Uterus (tissue), 2 donors: ENCODE measurements around the gene ZNF684.
A peak's percentile ranks its signal among the peaks of the same experiment; 100 is the strongest.

ENCODE experiments used
- CTCF ChIP-seq, 4 experiments: fragments of 200-600 bp in 2 of 4; fragments of 450-650 bp in 2 of 4; sonication (generic) in 2 of 4; IDR thresholded peaks; one replicate each; pipeline ENCODE4 v1.5.1; 2016 to 2019; ENCODE audit warnings: antibody characterized with exemption in 4 of 4, mild to moderate bottlenecking in 2 of 4, moderate library complexity in 1 of 4
- POLR2A ChIP-seq, 2 donors: fragments of 450-650 bp; IDR thresholded peaks; one replicate each; pipeline ENCODE4 v1.6.1; 2016; ENCODE audit warnings: antibody characterized with exemption in 2 of 2, mild to moderate bottlenecking in 1 of 2, moderate library complexity in 1 of 2

- no peak for TF ChIP-seq POLR2A (IDR thresholded peaks at IDR 0.05)
- peak in 2 of 4 experiments; percentile 19 to 23 for TF ChIP-seq CTCF (IDR thresholded peaks at IDR 0.05)
These were observed 60.8 kb downstream of the ZNF684 start for GRCh38 chr1:40592107-40592803.
